GM23338 (cell line): ENCODE results near the gene RGS8. TPM values are rescaled to one million over a fixed set of nuclear protein-coding genes. Genes with fewer than 3 reads are reported as not detected.
A peak's percentile ranks its signal among the peaks of the same experiment; 100 is the strongest.

Source experiments
- ATAC-seq: fragments of 200-7000 bp; cut with Tn5 transposase; 3 replicates; pipeline ENCODE4 v1.9.1; 2020
- DNase-seq: peaks from one replicate; pipeline ENCODE4 v3.0.0-alpha.2; 2015; ENCODE audit warnings: low spot score
- H2AFZ ChIP-seq: fragments of 200-600 bp; sonication (generic); 2 replicates; pipeline ENCODE4 v1.8.0; 2016; ENCODE audit warnings: antibody characterized with exemption, mild to moderate bottlenecking, moderate library complexity
- H3F3A ChIP-seq: fragments of 200-600 bp; sonication (generic); replicated peaks from 2 replicates; pipeline ENCODE4 v1.8.0; 2017; ENCODE audit warnings: antibody characterized with exemption, mixed run types, low read depth
- H3K27ac ChIP-seq: fragments of 200-600 bp; sonication (generic); 2 replicates; pipeline ENCODE4 v1.6.1; 2016; ENCODE audit warnings: low read depth
- H3K27me3 ChIP-seq: fragments of 200-600 bp; sonication (generic); 2 replicates; pipeline ENCODE4 v1.8.0; 2016; ENCODE audit warnings: mild to moderate bottlenecking, mixed run types, moderate library complexity; ENCODE audit not compliant: insufficient read depth
- H3K36me3 ChIP-seq: fragments of 200-600 bp; sonication (generic); 2 replicates; pipeline ENCODE4 v1.8.0; 2016; ENCODE audit warnings: mild to moderate bottlenecking; ENCODE audit not compliant: insufficient read depth
- H3K4me1 ChIP-seq: fragments of 200-600 bp; sonication (generic); 2 replicates; pipeline ENCODE4 v1.8.0; 2016; ENCODE audit warnings: mild to moderate bottlenecking, moderate library complexity; ENCODE audit not compliant: insufficient read depth
- H3K4me2 ChIP-seq: fragments of 200-600 bp; sonication (generic); 2 replicates; pipeline ENCODE4 v1.7.1; 2017; ENCODE audit warnings: mixed run types
- H3K4me3 ChIP-seq: fragments of 200-600 bp; sonication (generic); 2 replicates; pipeline ENCODE4 v1.6.1; 2016; ENCODE audit warnings: mixed run types
- H3K79me2 ChIP-seq: fragments of 200-600 bp; sonication (generic); replicated peaks from 2 replicates; pipeline ENCODE4 v1.8.0; 2017; ENCODE audit warnings: mild to moderate bottlenecking; ENCODE audit not compliant: insufficient read depth
- H3K9me2 ChIP-seq: fragments of 200-600 bp; sonication (generic); 2 replicates; pipeline ENCODE4 v1.8.0; 2017; ENCODE audit not compliant: insufficient read depth
- H4K20me1 ChIP-seq: fragments of 200-600 bp; sonication (generic); replicated peaks from 2 replicates; pipeline ENCODE4 v1.8.0; 2017; ENCODE audit warnings: mild to moderate bottlenecking; ENCODE audit not compliant: insufficient read depth
- H3K27ac Mint-ChIP-seq: 2 replicates; pipeline ENCODE4 v1.8.0; 2020; ENCODE audit warnings: inconsistent platforms, mild to moderate bottlenecking, moderate library complexity, mixed read lengths
- H3K27me3 Mint-ChIP-seq: 3 replicates; pipeline ENCODE4 v1.8.0; 2022; ENCODE audit warnings: low read depth, mild to moderate bottlenecking, moderate library complexity, mixed read lengths, inconsistent platforms; ENCODE audit not compliant: insufficient read depth, poor library complexity
- H3K36me3 Mint-ChIP-seq: 3 replicates; pipeline ENCODE4 v1.8.0; 2021; ENCODE audit warnings: low read depth, mild to moderate bottlenecking, inconsistent platforms, moderate library complexity, mixed read lengths
- H3K4me1 Mint-ChIP-seq: 3 replicates; pipeline ENCODE4 v1.8.0; 2020; ENCODE audit warnings: mild to moderate bottlenecking, inconsistent platforms, mixed read lengths
- H3K4me3 Mint-ChIP-seq: 3 replicates; pipeline ENCODE4 v1.8.0; 2021; ENCODE audit warnings: moderate library complexity, mild to moderate bottlenecking, inconsistent platforms, mixed read lengths
- H3K9me3 Mint-ChIP-seq: 3 replicates; pipeline ENCODE4 v1.8.0; 2020; ENCODE audit warnings: moderate library complexity, mild to moderate bottlenecking, inconsistent platforms, mixed read lengths
- CREB1 ChIP-seq: fragments of 250-450 bp; sonication (Bioruptor Pico); IDR thresholded peaks from 2 replicates; pipeline ENCODE4 v1.5.0; 2020; ENCODE audit warnings: low read depth, mild to moderate bottlenecking, moderate library complexity
- EZH2 ChIP-seq: fragments of 200-600 bp; sonication (generic); IDR thresholded peaks from one replicate; pipeline ENCODE4 v1.8.0; 2017; ENCODE audit warnings: antibody characterized with exemption, mild to moderate bottlenecking, low read depth; ENCODE audit not compliant: unreplicated experiment
- EZH2phosphoT487 ChIP-seq: fragments of 200-600 bp; sonication (generic); IDR thresholded peaks from one replicate; pipeline ENCODE4 v1.8.1; 2018; ENCODE audit warnings: antibody characterized with exemption; ENCODE audit not compliant: unreplicated experiment
- JUNB ChIP-seq: IDR thresholded peaks from one replicate; pipeline ENCODE4 v1.6.1; 2016; ENCODE audit warnings: antibody characterized with exemption; ENCODE audit not compliant: unreplicated experiment
- NANOG ChIP-seq: IDR thresholded peaks from 2 replicates; pipeline ENCODE4 v1.6.1; 2016; ENCODE audit warnings: antibody characterized with exemption, borderline replicate concordance
- POLR2AphosphoS5 ChIP-seq: IDR thresholded peaks from 2 replicates; pipeline ENCODE4 v1.6.1; 2016; ENCODE audit warnings: antibody characterized with exemption, low read depth
- STAT1 ChIP-seq: IDR thresholded peaks from one replicate; pipeline ENCODE4 v1.6.1; 2016; ENCODE audit warnings: antibody characterized with exemption; ENCODE audit not compliant: unreplicated experiment
- ZNF114 ChIP-seq: fragments of 250-450 bp; sonication (Bioruptor Pico); IDR thresholded peaks from 2 replicates; pipeline ENCODE4 v1.5.0; 2020; ENCODE audit warnings: mild to moderate bottlenecking, moderate library complexity
- ZNF331 ChIP-seq: fragments of 250-450 bp; sonication (Bioruptor Pico); IDR thresholded peaks from 2 replicates; pipeline ENCODE4 v1.5.0; 2020; ENCODE audit warnings: low read depth, mild to moderate bottlenecking, moderate library complexity
- polyA plus RNA-seq: library from polyadenylated mRNA; unstranded; fragments of >200 nt; fragmentation: Nextera tagmentation; extraction: Ambion mirVana; gene quantifications from 2 replicates; pipeline ENCODE4 v1.2.1, GENCODE V29; 2016
- total RNA-seq: library from RNA; depleted of rRNA; stranded (reverse); fragments of >200 nt; shearing (Covaris generic); gene quantifications from 2 replicates; pipeline ENCODE4 v1.2.3, GENCODE V29; 2014
- TF ChIP-seq, protein P1 (sequence below): IDR thresholded peaks from 2 replicates; pipeline ENCODE4 v1.6.1; 2016; ENCODE audit warnings: antibody characterized with exemption
- TF ChIP-seq, protein P2 (sequence below), 2 experiments: fragments of 200-600 bp in 1 of 2; sonication (generic) in 1 of 2; conservative IDR thresholded peaks; 2 replicates each; pipeline versions ENCODE4 v1.5.1 to v1.6.1; 2016 to 2017; ENCODE audit warnings: antibody characterized with exemption in 2 of 2, low read depth in 2 of 2, mild to moderate bottlenecking in 2 of 2, moderate library complexity in 1 of 2
- TF ChIP-seq, protein P3 (sequence below): IDR thresholded peaks from one replicate; pipeline ENCODE4 v1.6.1; 2018; ENCODE audit warnings: antibody characterized with exemption; ENCODE audit not compliant: unreplicated experiment

The RGS8 gene
- total and polyA plus RNA-seq, 2 experiments from 2014 or later, result 0.06 to 2.5 TPM

DNA sequence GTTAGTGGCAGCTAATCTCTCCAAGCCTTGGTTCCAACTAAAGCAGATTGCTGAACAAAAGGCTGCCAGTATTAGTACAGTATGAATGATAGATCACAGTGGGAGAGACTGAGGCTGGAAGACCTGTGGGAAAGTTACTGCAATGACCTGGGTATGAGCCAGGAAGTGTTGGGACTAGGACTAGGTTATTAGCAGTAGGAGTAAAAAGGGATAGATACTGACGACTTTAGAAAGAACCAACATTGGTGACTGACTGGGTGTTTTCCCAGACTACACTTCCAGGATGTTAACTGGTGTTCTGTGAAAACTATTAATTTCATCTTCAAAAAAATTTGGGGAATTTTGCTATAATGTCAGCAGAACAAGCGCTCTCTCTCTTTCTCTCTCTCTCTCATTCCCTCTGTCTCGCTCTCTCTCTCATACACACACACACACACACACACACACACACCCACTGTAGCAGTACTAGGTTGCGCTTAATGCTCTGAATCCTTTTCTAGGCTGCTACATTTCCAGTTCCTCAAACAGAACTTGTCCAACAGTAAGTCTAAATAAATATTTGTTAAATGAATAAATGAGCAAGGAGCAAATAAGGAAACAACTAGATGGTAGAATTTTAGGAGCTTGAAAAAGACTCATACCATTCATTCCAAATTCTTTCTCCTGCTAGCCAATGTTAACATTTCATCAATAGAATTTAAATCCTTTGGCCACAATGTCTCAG, 47.6 kb upstream of the RGS8 start:
- H2AFZ ChIP-seq, result peak overlapping the region; percentile 64
- no peak for ATAC-seq
- no peak overlapping the region for H3K4me3 Mint-ChIP-seq
- H3K27me3 Mint-ChIP-seq, result no peaks in the 10 kb centered on the region
- no peaks in the 10 kb centered on the region for H3K79me2 ChIP-seq
- no peak overlapping the region for H3K27ac ChIP-seq
- H3K4me1 ChIP-seq, result peaks cover 16% of the 10 kb centered on the region
- H3K4me3 ChIP-seq, result no peak overlapping the region
- TF ChIP-seq NANOG (no peak), EZH2 (no peak), EZH2phosphoT487 (no peak), STAT1 (no peak)
- TF ChIP-seq, protein P1, sequence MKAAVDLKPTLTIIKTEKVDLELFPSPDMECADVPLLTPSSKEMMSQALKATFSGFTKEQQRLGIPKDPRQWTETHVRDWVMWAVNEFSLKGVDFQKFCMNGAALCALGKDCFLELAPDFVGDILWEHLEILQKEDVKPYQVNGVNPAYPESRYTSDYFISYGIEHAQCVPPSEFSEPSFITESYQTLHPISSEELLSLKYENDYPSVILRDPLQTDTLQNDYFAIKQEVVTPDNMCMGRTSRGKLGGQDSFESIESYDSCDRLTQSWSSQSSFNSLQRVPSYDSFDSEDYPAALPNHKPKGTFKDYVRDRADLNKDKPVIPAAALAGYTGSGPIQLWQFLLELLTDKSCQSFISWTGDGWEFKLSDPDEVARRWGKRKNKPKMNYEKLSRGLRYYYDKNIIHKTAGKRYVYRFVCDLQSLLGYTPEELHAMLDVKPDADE, result no peak
- no peaks in the 10 kb centered on the region for H3K36me3 Mint-ChIP-seq
- no peak for DNase-seq
- no peaks in the 10 kb centered on the region for H3K36me3 ChIP-seq
- no peak overlapping the region for H3K4me2 ChIP-seq
- no peaks in the 10 kb centered on the region for H3K9me3 Mint-ChIP-seq
- no peaks in the 10 kb centered on the region for H3K27me3 ChIP-seq
- H3F3A ChIP-seq, result no peaks in the 10 kb centered on the region
- H3K9me2 ChIP-seq, result no peaks in the 10 kb centered on the region
- H4K20me1 ChIP-seq, result no peaks in the 10 kb centered on the region
- H3K27ac Mint-ChIP-seq, result no peak overlapping the region
- H3K4me1 Mint-ChIP-seq, result peaks cover 9% of the 10 kb centered on the region; the same call in 2 of the 3 replicates

DNA sequence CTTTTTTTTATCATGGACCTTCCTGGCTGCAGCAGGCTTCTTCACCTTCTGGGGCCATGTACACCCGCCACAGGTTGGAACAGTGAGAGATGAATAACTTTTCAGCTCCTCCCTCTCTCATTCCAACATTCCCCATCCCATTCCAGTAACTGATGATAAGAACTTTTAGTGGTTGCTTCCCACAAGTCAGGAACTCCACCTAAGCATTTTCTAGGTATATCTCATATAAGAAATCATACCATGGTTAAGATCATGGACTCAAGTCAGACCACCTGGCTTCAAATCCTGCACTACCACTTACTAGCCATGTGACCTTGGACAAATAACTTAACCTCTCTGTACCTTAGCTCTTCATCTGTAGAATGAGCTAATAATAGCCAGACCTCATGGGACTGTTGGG, 42.5 kb upstream of the RGS8 start:
- no peaks in the 10 kb centered on the region; the same call in 1 of the 2 replicates for H3K4me1 ChIP-seq
- H3K79me2 ChIP-seq, result no peaks in the 10 kb centered on the region
- Mint-ChIP-seq H3K9me3 (no peaks in the 10 kb centered on the region), H3K36me3 (no peaks in the 10 kb centered on the region), H3K4me1 (no peaks in the 10 kb centered on the region; the same call in 2 of the 3 replicates), H3K27me3 (no peaks in the 10 kb centered on the region), H3K27ac (no peak overlapping the region), H3K4me3 (no peak overlapping the region)
- H3F3A ChIP-seq, result no peaks in the 10 kb centered on the region
- no peaks in the 10 kb centered on the region for H3K27me3 ChIP-seq
- H3K27ac ChIP-seq, result no peak overlapping the region
- no peaks in the 10 kb centered on the region for H3K9me2 ChIP-seq
- no peak overlapping the region; the same call in 1 of the 2 replicates for H2AFZ ChIP-seq
- no peaks in the 10 kb centered on the region for H4K20me1 ChIP-seq
- no peaks in the 10 kb centered on the region for H3K36me3 ChIP-seq
- H3K4me2 ChIP-seq, result no peak overlapping the region
- ATAC-seq (no peak), DNase-seq (no peak)
- no peak overlapping the region for H3K4me3 ChIP-seq
- TF ChIP-seq, protein P1, result no peak
- TF ChIP-seq POLR2AphosphoS5 (no peak), EZH2 (no peak), JUNB (no peak), STAT1 (no peak), ZNF114 (CRISPR knock-in tag) (no peak), EZH2phosphoT487 (no peak), CREB1 (CRISPR knock-in tag) (no peak), ZNF331 (CRISPR knock-in tag) (no peak)
- TF ChIP-seq, protein P2, sequence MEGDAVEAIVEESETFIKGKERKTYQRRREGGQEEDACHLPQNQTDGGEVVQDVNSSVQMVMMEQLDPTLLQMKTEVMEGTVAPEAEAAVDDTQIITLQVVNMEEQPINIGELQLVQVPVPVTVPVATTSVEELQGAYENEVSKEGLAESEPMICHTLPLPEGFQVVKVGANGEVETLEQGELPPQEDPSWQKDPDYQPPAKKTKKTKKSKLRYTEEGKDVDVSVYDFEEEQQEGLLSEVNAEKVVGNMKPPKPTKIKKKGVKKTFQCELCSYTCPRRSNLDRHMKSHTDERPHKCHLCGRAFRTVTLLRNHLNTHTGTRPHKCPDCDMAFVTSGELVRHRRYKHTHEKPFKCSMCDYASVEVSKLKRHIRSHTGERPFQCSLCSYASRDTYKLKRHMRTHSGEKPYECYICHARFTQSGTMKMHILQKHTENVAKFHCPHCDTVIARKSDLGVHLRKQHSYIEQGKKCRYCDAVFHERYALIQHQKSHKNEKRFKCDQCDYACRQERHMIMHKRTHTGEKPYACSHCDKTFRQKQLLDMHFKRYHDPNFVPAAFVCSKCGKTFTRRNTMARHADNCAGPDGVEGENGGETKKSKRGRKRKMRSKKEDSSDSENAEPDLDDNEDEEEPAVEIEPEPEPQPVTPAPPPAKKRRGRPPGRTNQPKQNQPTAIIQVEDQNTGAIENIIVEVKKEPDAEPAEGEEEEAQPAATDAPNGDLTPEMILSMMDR (conservative IDR thresholded peaks at IDR 0.05; ENCODE audit: low read depth in 2 of 2), result no peak
- TF ChIP-seq, protein P3, sequence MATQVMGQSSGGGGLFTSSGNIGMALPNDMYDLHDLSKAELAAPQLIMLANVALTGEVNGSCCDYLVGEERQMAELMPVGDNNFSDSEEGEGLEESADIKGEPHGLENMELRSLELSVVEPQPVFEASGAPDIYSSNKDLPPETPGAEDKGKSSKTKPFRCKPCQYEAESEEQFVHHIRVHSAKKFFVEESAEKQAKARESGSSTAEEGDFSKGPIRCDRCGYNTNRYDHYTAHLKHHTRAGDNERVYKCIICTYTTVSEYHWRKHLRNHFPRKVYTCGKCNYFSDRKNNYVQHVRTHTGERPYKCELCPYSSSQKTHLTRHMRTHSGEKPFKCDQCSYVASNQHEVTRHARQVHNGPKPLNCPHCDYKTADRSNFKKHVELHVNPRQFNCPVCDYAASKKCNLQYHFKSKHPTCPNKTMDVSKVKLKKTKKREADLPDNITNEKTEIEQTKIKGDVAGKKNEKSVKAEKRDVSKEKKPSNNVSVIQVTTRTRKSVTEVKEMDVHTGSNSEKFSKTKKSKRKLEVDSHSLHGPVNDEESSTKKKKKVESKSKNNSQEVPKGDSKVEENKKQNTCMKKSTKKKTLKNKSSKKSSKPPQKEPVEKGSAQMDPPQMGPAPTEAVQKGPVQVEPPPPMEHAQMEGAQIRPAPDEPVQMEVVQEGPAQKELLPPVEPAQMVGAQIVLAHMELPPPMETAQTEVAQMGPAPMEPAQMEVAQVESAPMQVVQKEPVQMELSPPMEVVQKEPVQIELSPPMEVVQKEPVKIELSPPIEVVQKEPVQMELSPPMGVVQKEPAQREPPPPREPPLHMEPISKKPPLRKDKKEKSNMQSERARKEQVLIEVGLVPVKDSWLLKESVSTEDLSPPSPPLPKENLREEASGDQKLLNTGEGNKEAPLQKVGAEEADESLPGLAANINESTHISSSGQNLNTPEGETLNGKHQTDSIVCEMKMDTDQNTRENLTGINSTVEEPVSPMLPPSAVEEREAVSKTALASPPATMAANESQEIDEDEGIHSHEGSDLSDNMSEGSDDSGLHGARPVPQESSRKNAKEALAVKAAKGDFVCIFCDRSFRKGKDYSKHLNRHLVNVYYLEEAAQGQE, result no peak
